GM19328 (cell line): ENCODE results near the gene RAPH1.
"Not testable (repeated sequence)": the region's sequence is repeated elsewhere in the genome, so short reads cannot be mapped to it uniquely, and the experiment has no call there.

ENCODE experiments used
- ATAC-seq: cut with Tn5 transposase; IDR thresholded peaks from one replicate; pipeline ENCODE4 v1.9.1; 2021; ENCODE audit warnings: mild to moderate bottlenecking, moderate library complexity; ENCODE audit not compliant: unreplicated experiment

The RAPH1 gene

DNA sequence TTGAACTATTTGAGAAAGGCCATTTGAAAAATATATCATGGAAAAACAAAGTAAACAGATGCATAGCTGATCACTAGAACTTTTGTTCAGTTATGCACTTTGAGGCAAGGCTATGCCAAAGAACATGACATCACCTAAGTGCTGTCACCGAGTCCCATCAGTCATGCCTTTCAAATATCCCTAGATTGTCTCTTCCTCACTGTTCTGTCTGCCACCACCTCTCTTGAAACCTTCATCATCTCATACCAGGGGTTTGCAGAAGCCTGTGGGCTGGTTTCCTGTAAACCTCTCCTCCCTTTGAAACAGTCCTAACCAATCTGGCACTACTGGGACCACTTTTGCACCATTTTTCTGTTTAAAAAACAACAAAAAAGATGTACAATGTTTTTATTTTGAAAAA, 12.3 kb upstream of the RAPH1 start:
- ATAC-seq = no peak

GRCh38 chr2:203544402-203544801, 9.3 kb upstream of the RAPH1 start:
- no peak for ATAC-seq

- no peak for ATAC-seq
Observed at GRCh38 chr2:203543898-203544328, 8.8 kb upstream of the RAPH1 start.

- ATAC-seq = not testable (repeated sequence)
Observed at GRCh38 chr2:203540598-203540997, 5.5 kb upstream of the RAPH1 start.

GRCh38 chr2:203538237-203538636, 3.1 kb upstream of the RAPH1 start:
- not testable (repeated sequence) for ATAC-seq

DNA sequence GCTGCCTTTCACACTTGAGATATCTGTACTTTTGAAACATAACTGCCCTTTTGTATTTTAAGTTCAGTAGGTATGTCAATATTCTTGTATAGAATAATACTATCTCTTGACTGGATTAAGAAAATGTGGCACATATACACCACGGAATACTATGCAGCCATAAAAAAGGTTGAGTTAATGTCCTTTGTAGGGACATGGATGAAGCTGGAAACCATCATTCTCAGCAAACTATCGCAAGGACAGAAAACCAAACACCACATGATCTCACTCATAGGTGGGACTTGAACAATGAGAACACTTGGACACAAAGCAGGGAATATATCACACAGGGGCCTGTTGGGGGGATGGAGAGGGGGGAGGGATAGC, 1.5 kb upstream of the RAPH1 start:
- ATAC-seq = not testable (repeated sequence)

DNA sequence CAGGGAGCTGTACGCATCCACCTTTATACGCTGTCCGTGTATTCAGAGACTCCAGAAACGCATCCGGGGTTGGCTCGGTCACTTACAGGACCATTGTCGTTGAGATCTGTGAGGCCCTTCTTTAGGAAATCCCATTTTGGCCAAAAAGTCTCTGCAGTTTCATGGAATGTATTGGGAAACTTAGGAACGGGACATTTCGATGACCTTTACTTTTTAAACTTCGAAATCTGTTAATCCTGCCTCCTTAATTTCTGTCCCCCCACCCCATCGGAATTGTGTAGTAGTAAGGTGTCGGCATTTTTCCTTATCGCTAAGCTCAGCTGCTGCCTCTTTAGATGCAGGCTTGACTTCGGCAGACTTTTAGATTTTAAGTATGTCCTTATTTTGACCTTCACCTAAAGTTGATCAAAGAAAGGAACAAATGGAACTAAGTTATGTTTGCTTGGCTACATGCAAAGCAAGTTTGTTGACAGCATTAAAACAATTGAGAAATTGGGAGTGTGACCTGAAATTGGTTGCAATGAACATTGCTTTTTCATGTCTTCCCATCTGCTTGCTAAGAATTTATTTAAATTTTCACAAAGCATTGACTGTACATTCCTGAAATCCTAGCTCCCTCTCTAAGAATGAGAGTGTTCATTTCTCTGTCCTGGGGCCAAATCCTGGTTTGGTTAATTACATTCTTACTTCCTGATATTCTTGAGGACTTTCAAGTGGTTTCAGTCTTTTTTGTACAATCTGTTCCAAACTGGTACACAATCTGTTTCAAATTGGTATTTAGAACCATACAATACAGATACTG, 884 bp upstream of the RAPH1 start:
- no peak for ATAC-seq

- ATAC-seq = no peak
Observed at GRCh38 chr2:203534621-203535077, 452 bp downstream of the RAPH1 start.

GRCh38 chr2:203533676-203534591, 1.2 kb downstream of the RAPH1 start:
- ATAC-seq = no peak

- ATAC-seq = no peak
Observed at GRCh38 chr2:203532957-203533658, 2.0 kb downstream of the RAPH1 start.

DNA sequence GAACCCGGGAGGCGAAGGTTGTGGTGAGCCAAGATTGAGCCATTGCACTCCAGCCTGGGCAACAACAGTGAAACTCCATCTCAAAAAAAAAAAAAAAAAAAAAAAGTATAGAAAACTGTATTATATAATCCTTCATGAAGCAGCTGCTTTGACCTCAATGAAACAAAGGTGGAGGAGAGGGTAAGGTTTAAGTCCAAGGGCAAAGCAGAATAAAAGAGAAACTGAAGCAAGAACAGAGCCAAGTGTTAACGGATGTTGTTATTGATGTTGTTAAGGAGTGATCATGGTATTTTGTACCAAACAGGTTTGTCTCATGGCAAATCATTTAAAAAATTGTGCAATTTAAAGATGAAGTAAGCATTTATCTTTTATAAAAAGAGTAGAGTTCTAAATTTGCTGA, 7.4 kb downstream of the RAPH1 start:
- no peak for ATAC-seq

DNA sequence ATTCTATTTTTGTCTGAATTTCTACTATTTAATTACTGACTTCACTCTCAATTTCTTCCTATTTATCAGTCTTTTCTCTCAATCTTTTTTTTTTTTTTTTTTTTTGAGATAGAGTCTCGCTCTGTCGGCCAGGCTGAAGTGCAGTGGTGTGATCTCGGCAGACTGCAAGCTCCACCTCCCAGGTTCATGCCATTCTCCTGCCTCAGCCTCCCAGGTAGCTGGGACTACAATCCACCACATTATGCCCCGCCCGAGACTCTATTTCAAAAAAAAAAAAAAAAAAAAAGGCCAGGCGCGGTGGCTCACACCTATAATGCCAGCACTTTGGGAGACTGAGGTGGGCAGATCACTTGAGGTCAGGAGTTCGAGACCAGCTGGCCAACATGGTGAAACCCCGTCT, 21.8 kb downstream of the RAPH1 start:
- not testable (repeated sequence) for ATAC-seq

GRCh38 chr2:203510941-203511305, 24.2 kb downstream of the RAPH1 start:
- no peak for ATAC-seq

DNA sequence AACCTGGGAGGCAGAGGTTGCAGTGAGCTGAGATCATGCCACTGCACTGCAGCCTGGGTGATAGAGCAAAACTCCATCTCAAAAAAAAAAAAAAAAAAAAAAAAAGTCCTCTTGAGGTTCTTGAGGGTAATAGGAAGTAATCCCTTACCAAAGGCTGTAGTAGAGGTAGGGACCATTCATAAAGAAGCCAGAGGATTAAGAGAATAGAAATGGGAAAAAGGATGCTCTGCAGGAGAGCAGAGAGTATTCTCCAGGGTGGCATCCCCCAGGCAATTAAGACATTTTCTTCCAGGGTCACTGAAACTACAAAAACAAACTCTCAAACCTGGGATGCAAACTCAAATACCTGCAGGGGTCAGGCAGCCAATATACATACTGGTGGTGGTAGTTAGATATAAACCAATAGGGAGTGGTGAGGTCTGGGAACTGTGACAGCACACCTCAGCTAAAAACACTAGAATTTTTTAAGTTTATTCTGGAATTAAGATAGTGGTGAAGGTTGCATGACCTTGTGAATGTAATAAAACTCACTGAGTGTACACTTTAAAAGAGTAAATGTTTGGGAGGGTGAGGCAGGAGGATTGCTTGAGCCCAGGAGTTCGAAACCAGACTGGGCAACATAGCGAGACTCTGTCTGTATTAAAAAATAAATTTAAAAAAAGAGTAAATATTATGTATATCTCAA, 24.7 kb downstream of the RAPH1 start:
- ATAC-seq = no peak

DNA sequence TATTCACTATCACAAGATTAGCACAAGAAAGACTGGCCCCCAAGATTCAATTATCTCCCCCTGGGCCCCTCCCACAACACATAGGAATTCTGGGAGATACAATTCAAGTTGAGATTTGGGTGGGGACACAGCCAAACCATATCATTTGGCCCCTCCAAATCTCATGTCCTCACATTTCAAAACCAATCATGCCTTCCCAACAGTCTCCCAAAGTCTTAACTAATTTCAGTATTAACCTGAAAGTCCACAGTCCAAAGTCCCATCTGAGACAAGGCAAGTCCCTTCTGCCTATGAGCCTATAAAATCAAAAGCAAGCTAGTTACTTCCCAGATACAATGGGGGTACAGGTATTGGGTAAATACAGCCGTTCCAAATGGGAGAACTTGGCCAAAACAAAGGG, 31.6 kb downstream of the RAPH1 start:
- not testable (repeated sequence) for ATAC-seq

DNA sequence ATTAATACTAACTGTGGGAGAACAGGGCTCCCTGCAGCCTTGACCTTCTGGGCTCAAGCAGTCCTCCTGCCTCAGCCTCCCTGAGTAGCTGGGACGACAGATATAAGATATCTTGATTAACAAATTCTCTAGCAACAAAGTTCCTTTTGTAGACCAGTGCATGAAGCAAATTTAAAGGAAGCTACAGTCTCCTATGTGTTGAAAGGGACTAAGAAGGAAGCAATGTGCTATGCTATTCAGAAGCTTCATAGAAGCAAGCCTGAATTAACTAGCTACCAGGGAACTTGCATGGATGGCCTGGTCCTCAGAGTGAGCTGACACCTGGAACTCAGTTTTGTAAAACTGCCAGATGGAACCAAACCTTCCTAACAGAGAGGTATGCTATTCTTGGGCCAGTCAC, 33.2 kb downstream of the RAPH1 start:
- no peak for ATAC-seq

- ATAC-seq = no peak
Observed at GRCh38 chr2:203500951-203501350, 34.1 kb downstream of the RAPH1 start.

DNA sequence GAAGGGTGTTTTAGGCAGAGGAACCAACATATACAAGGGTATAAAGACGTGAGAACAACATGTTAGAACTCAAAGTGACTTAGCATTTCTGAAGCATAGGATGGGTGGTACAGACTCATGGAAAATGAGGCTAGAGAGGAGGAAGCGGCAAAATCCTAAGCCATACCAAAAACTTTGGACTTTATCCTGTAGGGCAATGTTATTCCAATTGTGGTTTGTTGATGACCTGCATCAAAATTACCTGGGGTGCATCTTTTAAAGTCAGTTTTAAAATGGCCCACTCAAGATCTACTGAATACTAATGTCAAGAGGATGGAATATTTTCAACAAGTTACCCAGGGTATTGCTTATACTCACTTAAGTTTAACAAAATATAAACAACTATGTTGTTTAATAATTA, 34.8 kb downstream of the RAPH1 start:
- no peak for ATAC-seq

GRCh38 chr2:203498161-203498560, 36.9 kb downstream of the RAPH1 start:
- no peak for ATAC-seq

- no peak for ATAC-seq
Observed at GRCh38 chr2:203492965-203493364, 42.1 kb downstream of the RAPH1 start.

GRCh38 chr2:203490391-203490790, 44.7 kb downstream of the RAPH1 start:
- no peak for ATAC-seq
